ENCODE data around the gene ZKSCAN1. TPM values are rescaled to one million over a fixed set of nuclear protein-coding genes. Genes with fewer than 3 reads are reported as not detected.

Gene ZKSCAN1
- polyA plus RNA-seq, 1 donor, result 28.9 TPM

DNA sequence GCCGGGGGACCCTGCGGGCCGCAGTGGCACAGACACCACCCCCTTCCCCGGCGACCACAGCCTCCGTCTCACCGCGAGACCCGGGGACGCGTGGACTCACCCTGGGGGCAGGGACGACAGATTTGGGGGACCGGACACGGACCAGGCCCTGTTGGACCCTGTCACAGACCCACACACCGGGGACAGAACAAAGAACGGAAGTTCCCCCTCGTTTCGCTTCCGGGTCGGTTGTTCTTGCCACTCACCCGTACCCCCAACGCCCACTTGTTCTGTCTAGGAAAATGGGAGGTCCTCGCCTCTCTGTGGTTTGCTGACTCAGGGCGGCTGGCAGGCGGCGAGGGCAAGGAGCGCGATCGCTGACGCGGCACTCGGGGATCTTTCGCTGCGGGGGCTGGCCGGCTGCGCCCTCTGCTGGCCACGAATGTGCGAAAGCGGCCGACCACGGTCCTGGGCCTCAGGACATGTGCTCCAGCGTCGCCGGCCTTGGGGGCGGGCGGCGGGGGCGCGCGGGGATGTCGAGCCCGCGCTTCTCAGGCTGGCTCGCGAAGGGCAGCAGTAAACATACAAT lies 66.2 kb downstream of the ZKSCAN1 start, which contains the start of gene ZNF3:
ZNF3 (minus strand) TSS at position 189 of the 568 bp plus-strand sequence. CDS start 4,366 bp downstream, outside the sequence.
- DNase-seq, result peak; percentile 98

DNA sequence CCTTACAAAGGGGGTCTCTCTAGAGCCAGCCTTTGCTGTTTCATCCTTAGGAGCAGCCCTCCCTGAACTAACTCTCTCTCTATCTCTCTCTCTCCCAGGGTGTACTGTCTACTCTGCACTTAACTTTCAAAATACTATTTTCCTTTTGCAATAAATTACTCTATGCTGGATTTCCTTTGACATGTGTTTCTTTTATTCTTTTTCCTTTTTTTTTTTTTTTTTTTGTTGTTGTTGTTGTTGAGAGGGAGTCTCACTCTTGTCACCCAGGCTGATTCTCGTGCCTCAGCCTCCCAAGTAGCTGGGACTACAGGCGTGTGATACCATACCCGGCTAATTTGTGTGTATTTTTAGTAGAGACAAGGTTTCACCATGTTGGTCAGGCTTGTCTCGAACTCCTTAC lies 67.6 kb downstream of the ZKSCAN1 start:
- DNase-seq, result no peak

DNA sequence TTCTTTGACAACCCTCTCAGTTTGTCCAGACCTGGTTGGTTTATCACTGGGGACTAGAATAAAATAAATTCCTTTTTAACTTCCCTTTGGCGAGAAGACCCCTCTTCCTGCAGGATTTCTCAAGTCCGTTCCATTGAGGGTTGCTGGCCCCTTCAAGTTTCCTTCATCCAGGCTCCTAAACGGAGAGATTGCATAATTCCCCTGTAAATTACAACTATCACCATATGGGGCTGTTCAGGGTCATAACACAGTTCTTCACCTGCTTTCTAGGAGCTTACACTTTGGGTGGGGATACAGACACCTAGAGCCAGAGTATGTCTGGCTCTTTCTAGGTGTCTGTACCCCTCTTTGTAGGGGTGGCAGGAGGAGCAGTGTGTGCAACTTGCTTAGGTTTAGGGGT lies 70.1 kb downstream of the ZKSCAN1 start:
- DNase-seq, result no peak

GRCh38 chr7:100087055-100087750 lies 71.8 kb downstream of the ZKSCAN1 start:
- no peak for DNase-seq

DNA sequence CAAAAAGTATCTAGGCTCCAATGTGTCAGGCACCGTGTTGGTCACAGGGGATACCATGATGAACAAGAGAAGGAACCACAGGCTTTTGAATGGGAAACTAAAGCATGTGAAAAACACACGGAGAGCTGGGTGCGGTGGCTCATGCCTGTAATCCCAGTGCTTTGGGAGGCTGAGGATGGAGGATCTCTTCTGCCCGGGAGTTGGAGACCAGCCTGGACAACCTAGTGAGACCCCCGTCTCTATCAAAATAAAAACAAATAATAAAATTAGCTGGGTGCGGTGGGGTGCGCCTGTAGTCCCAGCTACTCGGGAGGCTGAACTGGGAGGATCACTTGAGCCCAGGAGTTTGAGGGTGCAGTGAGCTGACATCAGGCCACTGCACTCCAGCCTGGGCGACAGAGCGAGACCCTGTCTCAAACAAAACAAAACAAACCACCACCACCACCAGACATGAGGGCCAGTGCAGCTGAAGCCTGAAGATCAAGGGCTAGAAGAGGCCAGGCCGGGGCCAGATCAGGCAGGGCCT lies 72.8 kb downstream of the ZKSCAN1 start:
- no peak for DNase-seq

DNA sequence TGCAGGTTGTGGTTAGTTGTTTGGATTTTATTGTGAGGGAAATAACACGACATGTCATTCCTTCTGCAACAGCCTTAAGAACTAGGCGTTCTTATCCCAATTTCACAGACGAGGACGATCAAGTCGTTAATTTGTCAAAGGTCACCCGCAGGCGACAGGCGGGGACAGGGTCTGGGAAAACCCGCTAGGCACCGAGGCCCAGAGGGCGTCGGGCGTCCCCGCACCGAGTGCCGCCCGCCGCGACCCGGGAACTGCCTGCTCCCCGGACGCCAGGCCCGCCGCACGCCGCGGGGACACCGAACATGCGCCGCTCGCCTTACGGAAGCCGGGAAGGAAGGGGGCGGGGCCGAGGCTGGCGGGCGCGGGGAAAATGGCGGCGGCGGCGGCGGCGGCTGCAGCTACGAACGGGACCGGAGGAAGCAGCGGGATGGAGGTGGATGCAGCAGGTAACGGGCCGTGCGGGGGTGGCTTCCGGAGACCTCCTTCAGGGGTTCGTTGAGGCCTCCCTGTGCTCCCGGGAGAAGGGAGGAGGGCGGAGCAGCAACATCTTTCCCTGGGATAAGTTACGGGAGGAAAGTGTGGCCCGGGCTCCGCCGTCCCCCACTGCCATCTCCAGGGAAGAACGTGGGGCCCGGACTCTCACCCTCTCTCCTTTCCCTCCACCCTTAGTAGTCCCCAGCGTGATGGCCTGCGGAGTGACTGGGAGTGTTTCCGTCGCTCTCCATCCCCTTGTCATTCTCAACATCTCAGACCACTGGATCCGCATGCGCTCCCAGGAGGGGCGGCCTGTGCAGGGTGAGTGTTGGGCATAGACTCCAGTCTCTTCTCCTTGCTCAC lies 73.4 kb downstream of the ZKSCAN1 start, which contains the start of gene COPS6:
COPS6 (plus strand) TSS at position 349 of the 837 bp plus-strand sequence; CDS start at position 371, 22 bp downstream.
- peak; percentile 86 for DNase-seq

GRCh38 chr7:100089458-100090196 lies 74.2 kb downstream of the ZKSCAN1 start:
- DNase-seq, result no peak

DNA sequence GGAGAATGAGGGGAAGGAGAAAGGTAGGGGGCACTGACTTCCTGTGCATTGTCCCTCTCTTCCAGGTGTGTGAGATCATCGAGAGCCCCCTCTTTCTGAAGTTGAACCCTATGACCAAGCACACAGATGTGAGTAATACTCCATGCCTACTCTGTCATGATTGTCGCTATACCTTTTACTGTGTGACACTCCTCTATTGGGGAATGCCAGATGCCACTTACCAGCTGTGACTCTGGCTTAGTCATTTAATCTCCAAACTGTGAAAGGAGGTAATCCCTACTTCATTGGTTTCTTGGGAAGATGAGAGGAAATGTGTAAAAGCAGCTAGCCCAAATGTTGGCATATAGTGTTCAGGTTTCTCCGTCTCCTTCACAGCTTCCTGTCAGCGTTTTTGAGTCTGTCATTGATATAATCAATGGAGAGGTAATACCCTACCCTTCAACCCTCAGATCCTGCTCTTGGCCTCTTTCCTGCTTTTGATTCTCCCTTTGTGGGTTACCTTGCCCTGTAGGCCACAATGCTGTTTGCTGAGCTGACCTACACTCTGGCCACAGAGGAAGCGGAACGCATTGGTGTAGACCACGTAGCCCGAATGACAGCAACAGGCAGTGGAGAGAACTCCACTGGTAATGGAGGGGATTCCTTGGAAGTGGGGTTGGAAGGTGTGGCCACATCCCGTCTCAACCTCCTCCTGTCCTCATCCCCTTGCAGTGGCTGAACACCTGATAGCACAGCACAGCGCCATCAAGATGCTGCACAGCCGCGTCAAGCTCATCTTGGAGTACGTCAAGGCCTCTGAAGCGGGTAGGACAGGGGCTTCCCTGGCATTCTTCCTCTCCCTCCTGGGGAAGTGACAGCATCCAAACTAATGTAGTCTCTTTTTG lies 75.4 kb downstream of the ZKSCAN1 start:
- DNase-seq, result no peak

Other genes starting within 250 kb of the ZKSCAN1 start
- gene CYP3A4, start 231.4 kb upstream of the ZKSCAN1 start, polyA plus RNA-seq (ENCODE audit: insufficient read length), result not detected
- gene CYP3A43, start 187.6 kb upstream of the ZKSCAN1 start, polyA plus RNA-seq (ENCODE audit: insufficient read length), result not detected
- gene OR2AE1, start 138.6 kb upstream of the ZKSCAN1 start, polyA plus RNA-seq (ENCODE audit: insufficient read length), result not detected
- gene TRIM4, start 96.1 kb upstream of the ZKSCAN1 start, polyA plus RNA-seq (ENCODE audit: insufficient read length), result 17.5 TPM
- 0.70 TPM for gene GJC3, start 86.0 kb upstream of the ZKSCAN1 start, polyA plus RNA-seq (ENCODE audit: insufficient read length)
- gene AZGP1, start 39.6 kb upstream of the ZKSCAN1 start, polyA plus RNA-seq (ENCODE audit: insufficient read length), result 1.2 TPM
- gene ZSCAN21, start 34.2 kb downstream of the ZKSCAN1 start, polyA plus RNA-seq (ENCODE audit: insufficient read length), result 12.4 TPM
- gene ZNF3, start 66.1 kb downstream of the ZKSCAN1 start, polyA plus RNA-seq (ENCODE audit: insufficient read length), result 29.8 TPM
- 92.1 TPM for gene COPS6, start 73.4 kb downstream of the ZKSCAN1 start, polyA plus RNA-seq (ENCODE audit: insufficient read length)
- 76.6 TPM for gene MCM7, start 85.8 kb downstream of the ZKSCAN1 start, polyA plus RNA-seq (ENCODE audit: insufficient read length)
- gene AP4M1, start 86.0 kb downstream of the ZKSCAN1 start, polyA plus RNA-seq (ENCODE audit: insufficient read length), result 23.9 TPM
- 39.0 TPM for gene TAF6, start 103.8 kb downstream of the ZKSCAN1 start, polyA plus RNA-seq (ENCODE audit: insufficient read length)
- gene CNPY4, start 104.0 kb downstream of the ZKSCAN1 start, polyA plus RNA-seq (ENCODE audit: insufficient read length), result 29.7 TPM
- 1.5 TPM for gene MBLAC1, start 111.4 kb downstream of the ZKSCAN1 start, polyA plus RNA-seq (ENCODE audit: insufficient read length)
- 59.5 TPM for gene LAMTOR4, start 133.3 kb downstream of the ZKSCAN1 start, polyA plus RNA-seq (ENCODE audit: insufficient read length)
- 12.1 TPM for gene TRAPPC14, start 143.1 kb downstream of the ZKSCAN1 start, polyA plus RNA-seq (ENCODE audit: insufficient read length)
- gene GAL3ST4, start 153.0 kb downstream of the ZKSCAN1 start, polyA plus RNA-seq (ENCODE audit: insufficient read length), result 12.8 TPM
- gene GPC2, start 161.8 kb downstream of the ZKSCAN1 start, polyA plus RNA-seq (ENCODE audit: insufficient read length), result 10.1 TPM
- gene STAG3, start 162.3 kb downstream of the ZKSCAN1 start, polyA plus RNA-seq (ENCODE audit: insufficient read length), result 25.7 TPM
- 10.1 TPM for gene PVRIG, start 204.4 kb downstream of the ZKSCAN1 start, polyA plus RNA-seq (ENCODE audit: insufficient read length)

Data from hindlimb muscle (tissue), 1 donor.